Erythroblast (primary cell): ENCODE results near the gene TGFA.

Experiments
- GATA1 ChIP-seq: IDR thresholded peaks from 2 replicates; pipeline ENCODE4 v1.6.1; 2011; ENCODE audit warnings: low read depth, mild to moderate bottlenecking, control low read depth, low read length, moderate library complexity
- POLR2A ChIP-seq: IDR thresholded peaks from 2 replicates; pipeline ENCODE4 v1.6.1; 2011; ENCODE audit warnings: mild to moderate bottlenecking, low read length

GRCh38 chr2:70554338-70554892 is 789 bp upstream of the TGFA start:
- TF ChIP-seq POLR2A (no peak), GATA1 (no peak)
